IMR-90 (cell line): ENCODE data around the gene ADAMTS17. TPM values are rescaled to one million over a fixed set of nuclear protein-coding genes. Genes with fewer than 3 reads are reported as not detected.

Experiments
- ATAC-seq: fragments of 200-7000 bp; cut with Tn5 transposase; 2 replicates; pipeline ENCODE4 v1.9.1; 2020; ENCODE audit warnings: low read depth, mild to moderate bottlenecking, moderate library complexity
- BruUV-seq: library from RNA; stranded (reverse); fragments of 400-500 nt; replicated peaks from 2 replicates; lab custom pipeline; 2021; lab: Mats Ljungman, UMichigan
- CTCF ChIA-PET: fragments of 300-600 bp; formaldehyde crosslinking; extraction: SDS; loops from one replicate; lab custom pipeline; 2021; ENCODE audit warnings: antibody characterized with exemption; lab: Yijun Ruan, JAX
- POLR2A ChIA-PET: fragments of 300-600 bp; sonication (Branson Sonifier 250); formaldehyde crosslinking; loops from one replicate; lab custom pipeline; 2022; ENCODE audit warnings: antibody characterized with exemption; ENCODE audit not compliant: unreplicated experiment; lab: Charles Lee
- DNase-seq: peaks from one replicate; pipeline ENCODE4 v3.0.0; 2013
- H2AFZ ChIP-seq: replicated peaks from 2 replicates; pipeline ENCODE3; 2013; ENCODE audit warnings: low read length, mild to moderate bottlenecking; ENCODE audit not compliant: poor library complexity
- H2AK5ac ChIP-seq: 2 replicates; pipeline ENCODE4 v1.6.1; 2013; ENCODE audit warnings: low read depth, low read length, inconsistent platforms
- H2AK9ac ChIP-seq: replicated peaks from 2 replicates; pipeline ENCODE3; 2013; ENCODE audit warnings: mild to moderate bottlenecking, low read depth, low read length, moderate library complexity; ENCODE audit not compliant: poor library complexity
- H2BK120ac ChIP-seq: 2 replicates; pipeline ENCODE4 v1.6.1; 2013; ENCODE audit warnings: low read depth, low read length, inconsistent platforms
- H2BK15ac ChIP-seq: 3 replicates; pipeline ENCODE4 v1.6.1; 2013; ENCODE audit warnings: low read depth, low read length, inconsistent platforms
- H2BK20ac ChIP-seq: 2 replicates; pipeline ENCODE4 v1.6.1; 2013; ENCODE audit warnings: low read depth, mild to moderate bottlenecking, inconsistent platforms, low read length, moderate library complexity
- H2BK5ac ChIP-seq: 2 replicates; pipeline ENCODE4 v1.6.1; 2013; ENCODE audit warnings: mild to moderate bottlenecking, low read depth, low read length, inconsistent platforms; ENCODE audit not compliant: poor library complexity, severe bottlenecking
- H3K14ac ChIP-seq: replicated peaks from 2 replicates; pipeline ENCODE4 v1.6.1; 2013; ENCODE audit warnings: low read depth, low read length, inconsistent platforms
- H3K18ac ChIP-seq: 2 replicates; pipeline ENCODE4 v1.6.1; 2013; ENCODE audit warnings: low read depth, low read length, control low read depth
- H3K23ac ChIP-seq: 2 replicates; pipeline ENCODE4 v1.6.1; 2013; ENCODE audit warnings: low read depth, low read length, inconsistent platforms
- H3K27ac ChIP-seq: 2 replicates; pipeline ENCODE4 v1.5.1; 2013; ENCODE audit warnings: mild to moderate bottlenecking, control low read depth, low read length; ENCODE audit not compliant: insufficient read depth
- H3K27me3 ChIP-seq: 2 replicates; pipeline ENCODE4 v1.6.1; 2013; ENCODE audit warnings: low read length; ENCODE audit not compliant: control insufficient read depth, insufficient read depth
- H3K36me3 ChIP-seq: 2 replicates; pipeline ENCODE4 v1.6.1; 2013; ENCODE audit warnings: low read length, mixed read lengths; ENCODE audit not compliant: control insufficient read depth, insufficient read depth
- H3K4ac ChIP-seq: 2 replicates; pipeline ENCODE4 v1.6.1; 2013; ENCODE audit warnings: low read depth, low read length, inconsistent platforms
- H3K4me1 ChIP-seq: 2 replicates; pipeline ENCODE4 v1.6.1; 2013; ENCODE audit warnings: low read length, mixed read lengths; ENCODE audit not compliant: control insufficient read depth, insufficient read depth
- H3K4me2 ChIP-seq: 2 replicates; pipeline ENCODE4 v1.6.1; 2013; ENCODE audit warnings: low read depth, mild to moderate bottlenecking, control low read depth, low read length, moderate library complexity
- H3K4me3 ChIP-seq: 2 replicates; pipeline ENCODE4 v1.5.1; 2013; ENCODE audit warnings: low read depth, mild to moderate bottlenecking, control low read depth, low read length, moderate library complexity; ENCODE audit not compliant: insufficient read depth
- H3K56ac ChIP-seq: 2 replicates; pipeline ENCODE4 v1.6.1; 2013; ENCODE audit warnings: low read length, inconsistent platforms; ENCODE audit not compliant: insufficient read depth; ENCODE audit errors: extremely low read depth
- H3K79me1 ChIP-seq, 2 experiments: 2 replicates each; pipeline ENCODE4 v1.6.1; 2013; ENCODE audit warnings: low read length in 2 of 2, inconsistent platforms in 1 of 2, low read depth in 1 of 2
- H3K9ac ChIP-seq: 2 replicates; pipeline ENCODE4 v1.6.1; 2013; ENCODE audit warnings: low read depth, low read length, control low read depth
- H3K9me1 ChIP-seq: 2 replicates; pipeline ENCODE4 v1.6.1; 2013; ENCODE audit warnings: low read length, inconsistent platforms; ENCODE audit not compliant: insufficient read depth
- H3K9me3 ChIP-seq: 2 replicates; pipeline ENCODE4 v1.6.1; 2013; ENCODE audit warnings: low read length; ENCODE audit not compliant: control insufficient read depth, insufficient read depth
- H4K20me1 ChIP-seq: 2 replicates; pipeline ENCODE4 v1.6.1; 2013; ENCODE audit warnings: low read length, inconsistent platforms; ENCODE audit not compliant: insufficient read depth
- H4K5ac ChIP-seq: 2 replicates; pipeline ENCODE4 v1.6.1; 2013; ENCODE audit warnings: mild to moderate bottlenecking, low read depth, low read length, control low read depth
- H4K8ac ChIP-seq, 2 experiments: 2 replicates each; pipeline ENCODE4 v1.6.1; 2013; ENCODE audit warnings: low read depth in 2 of 2, low read length in 2 of 2, control low read depth in 1 of 2, inconsistent platforms in 1 of 2
- H4K91ac ChIP-seq: 2 replicates; pipeline ENCODE4 v1.6.1; 2013; ENCODE audit warnings: low read depth, low read length, inconsistent platforms; ENCODE audit not compliant: insufficient read depth
- BHLHE40 ChIP-seq: fragments of 150-350 bp; IDR thresholded peaks from 2 replicates; pipeline ENCODE4 v1.6.1; 2016; ENCODE audit warnings: mild to moderate bottlenecking, low read depth, low read length
- CEBPB ChIP-seq: IDR thresholded peaks from 2 replicates; pipeline ENCODE4 v1.6.1; 2012; ENCODE audit warnings: low read depth, low read length, improper control_type of control experiment
- CHD1 ChIP-seq: IDR thresholded peaks from 2 replicates; pipeline ENCODE4 v1.6.1; 2012; ENCODE audit warnings: low read depth, low read length, improper control_type of control experiment
- FOS ChIP-seq: fragments of 150-350 bp; IDR thresholded peaks from 2 replicates; pipeline ENCODE4 v1.6.1; 2016; ENCODE audit warnings: low read depth, low read length
- MAFK ChIP-seq: IDR thresholded peaks from 2 replicates; pipeline ENCODE4 v1.6.1; 2012; ENCODE audit warnings: low read depth, low read length, improper control_type of control experiment
- MXI1 ChIP-seq: IDR thresholded peaks from 2 replicates; pipeline ENCODE4 v1.6.1; 2012; ENCODE audit warnings: low read depth, mild to moderate bottlenecking, low read length, moderate library complexity, borderline replicate concordance
- NFE2L2 ChIP-seq: fragments of 150-350 bp; IDR thresholded peaks from 2 replicates; pipeline ENCODE4 v1.6.1; 2016; ENCODE audit warnings: low read depth, mild to moderate bottlenecking, low read length
- RAD21 ChIP-seq: IDR thresholded peaks from 2 replicates; pipeline ENCODE4 v1.6.1; 2012; ENCODE audit warnings: low read length, improper control_type of control experiment
- RCOR1 ChIP-seq: IDR thresholded peaks from 2 replicates; pipeline ENCODE4 v1.6.1; 2012; ENCODE audit warnings: mild to moderate bottlenecking, low read length, improper control_type of control experiment; ENCODE audit not compliant: insufficient replicate concordance
- SMC3 ChIP-seq: fragments of 150-350 bp; IDR thresholded peaks from 2 replicates; pipeline ENCODE4 v1.6.1; 2016; ENCODE audit warnings: low read depth, mild to moderate bottlenecking, antibody characterized with exemption, low read length, moderate library complexity
- WGBS, 2 experiments: methylation state at CpG; one replicate each; pipeline versions ENCODE4 v1.1.5 to v1.1.7; 2013; ENCODE audit warnings: missing lambda C conversion rate in 2 of 2; ENCODE audit not compliant: insufficient read length in 1 of 2; ENCODE audit errors: extremely low coverage in 2 of 2; 5-methylcytosine and 5-hydroxymethylcytosine counted together
- dilution Hi-C: fragments of 300-500 bp; cut with HindIII; formaldehyde crosslinking; loops from one replicate; pipeline ENCODE4 v1.14.3; 2018; ENCODE audit warnings: low sequenced_read_pairs; ENCODE audit not compliant: unreplicated experiment
- in situ Hi-C: fragments of 300-500 bp; cut with MboI; formaldehyde crosslinking; loops from 3 replicates; pipeline ENCODE4 v1.14.3; 2019; ENCODE audit warnings: low sequenced_read_pairs, inconsistent platforms, mixed read lengths
- intact Hi-C: fragments of 100-400 bp; cut with micrococcal nuclease; formaldehyde crosslinking; loops from 2 replicates; pipeline ENCODE4 v1.10.0; 2022
- polyA plus RNA-seq, 3 experiments: library from polyadenylated mRNA; depleted of rRNA; stranded (reverse); fragments of >200 nt; gene quantifications; 2 replicates each; pipeline ENCODE4 v1.2.3, GENCODE V29; 2012; ENCODE audit warnings: low replicate concordance in 1 of 3
- total RNA-seq: library from RNA; depleted of rRNA; stranded (reverse); fragments of >200 nt; gene quantifications from 2 replicates; pipeline ENCODE4 v1.2.3, GENCODE V29; 2012
- TF ChIP-seq, protein P1 (sequence below): fragments of 150-350 bp; IDR thresholded peaks from 2 replicates; pipeline ENCODE4 v1.6.1; 2016; ENCODE audit warnings: low read depth, mild to moderate bottlenecking, low read length, moderate library complexity, borderline replicate concordance
- TF ChIP-seq, protein P2 (sequence below): conservative IDR thresholded peaks from 2 replicates; pipeline ENCODE4 v1.5.1; 2012; ENCODE audit warnings: mild to moderate bottlenecking, low read depth, low read length, improper control_type of control experiment

ADAMTS17 gene
- total and polyA plus RNA-seq, 2 of the 4 experiments (the other 2 are of a cell fraction) = 0.03 TPM; not detected in 1

DNA sequence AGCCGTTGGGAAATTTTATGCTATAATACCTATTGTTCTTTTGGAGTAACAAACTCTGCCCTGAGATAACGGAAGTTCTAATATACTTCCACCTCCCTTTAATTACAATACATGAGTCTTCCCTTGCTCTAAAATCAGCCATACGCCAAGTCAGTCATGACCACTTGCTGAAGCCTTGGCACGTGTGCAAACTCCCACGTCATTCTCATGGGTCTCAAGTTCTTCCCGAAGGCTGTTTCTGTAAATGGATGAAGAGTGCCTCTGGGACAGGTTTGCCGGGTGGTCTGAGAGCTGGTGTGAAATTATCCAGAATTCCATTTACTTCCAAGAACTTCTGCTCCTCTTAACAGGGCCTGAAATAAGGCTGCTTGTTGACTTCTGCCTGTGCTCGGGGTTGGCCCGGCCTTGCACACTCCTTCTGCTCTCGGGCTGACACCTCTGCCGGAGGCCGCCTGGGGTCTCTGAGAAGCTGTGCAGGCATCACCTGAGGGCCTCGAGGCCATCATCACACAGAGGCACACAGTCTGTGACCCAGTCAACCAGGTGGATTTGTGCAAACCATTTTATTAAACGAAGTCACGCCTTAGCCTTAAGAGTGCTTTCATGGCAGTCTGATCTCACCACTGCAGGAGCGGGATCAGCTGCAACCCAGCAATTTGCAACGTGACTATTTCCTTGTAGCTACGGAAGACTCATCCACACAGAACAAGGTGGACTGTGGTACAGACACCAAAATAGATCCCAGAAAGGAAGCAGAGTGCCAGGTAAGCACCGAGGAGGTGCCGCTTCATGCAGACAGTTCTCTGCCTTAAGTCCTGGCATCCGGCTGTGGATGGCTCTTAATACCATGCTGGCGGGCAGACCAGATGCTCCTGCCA, 120.1 kb downstream of the ADAMTS17 start (continued):
- no peak for TF ChIP-seq BHLHE40

DNA sequence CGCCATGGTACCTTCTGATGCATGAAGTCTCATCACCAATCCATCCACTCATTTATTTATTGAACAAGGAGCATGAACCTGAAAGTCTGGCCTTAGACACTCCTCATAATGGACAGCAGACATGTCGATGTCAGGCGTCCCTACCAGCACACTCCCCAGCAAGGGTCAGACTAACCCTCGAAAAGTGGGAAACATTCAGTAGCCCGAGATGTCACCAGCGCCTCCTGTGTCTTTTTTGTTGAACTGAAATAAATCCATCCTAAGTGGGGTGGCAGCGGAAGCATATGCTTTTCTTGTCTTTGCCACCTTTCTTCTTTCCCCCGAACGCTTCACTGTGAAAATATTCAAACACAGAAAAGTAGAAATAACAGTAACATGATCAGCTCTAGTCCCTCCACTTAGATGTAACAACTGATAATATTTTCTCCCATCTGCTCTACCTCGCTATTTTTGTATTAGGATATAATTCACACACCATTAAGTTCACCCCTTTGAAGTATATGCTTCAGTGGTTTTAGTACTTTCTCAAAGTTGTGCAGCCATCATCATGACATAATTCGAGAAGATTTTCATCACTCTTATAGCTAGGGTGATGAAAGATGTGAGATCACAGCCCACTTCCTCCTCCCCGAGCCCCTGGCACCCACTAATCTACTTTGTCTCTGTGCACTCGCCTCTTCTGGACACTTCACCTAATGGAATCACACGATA, 121.6 kb downstream of the ADAMTS17 start:
- H3K79me1 ChIP-seq = no peaks in the 10 kb centered on the region
- H3K27me3 ChIP-seq = no peaks in the 10 kb centered on the region
- no peak overlapping the region for H3K14ac ChIP-seq
- H3K4me1 ChIP-seq = no peaks in the 10 kb centered on the region
- H2AK9ac ChIP-seq = no peak overlapping the region
- no peak overlapping the region for H3K56ac ChIP-seq
- TF ChIP-seq CHD1 (no peak), RCOR1 (no peak), NFE2L2 (no peak), MAFK (no peak), RAD21 (no peak), FOS (no peak), MXI1 (no peak), CEBPB (no peak), SMC3 (no peak), BHLHE40 (no peak)
- TF ChIP-seq, protein P1, sequence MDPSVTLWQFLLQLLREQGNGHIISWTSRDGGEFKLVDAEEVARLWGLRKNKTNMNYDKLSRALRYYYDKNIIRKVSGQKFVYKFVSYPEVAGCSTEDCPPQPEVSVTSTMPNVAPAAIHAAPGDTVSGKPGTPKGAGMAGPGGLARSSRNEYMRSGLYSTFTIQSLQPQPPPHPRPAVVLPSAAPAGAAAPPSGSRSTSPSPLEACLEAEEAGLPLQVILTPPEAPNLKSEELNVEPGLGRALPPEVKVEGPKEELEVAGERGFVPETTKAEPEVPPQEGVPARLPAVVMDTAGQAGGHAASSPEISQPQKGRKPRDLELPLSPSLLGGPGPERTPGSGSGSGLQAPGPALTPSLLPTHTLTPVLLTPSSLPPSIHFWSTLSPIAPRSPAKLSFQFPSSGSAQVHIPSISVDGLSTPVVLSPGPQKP = no peak
- TF ChIP-seq, protein P2, sequence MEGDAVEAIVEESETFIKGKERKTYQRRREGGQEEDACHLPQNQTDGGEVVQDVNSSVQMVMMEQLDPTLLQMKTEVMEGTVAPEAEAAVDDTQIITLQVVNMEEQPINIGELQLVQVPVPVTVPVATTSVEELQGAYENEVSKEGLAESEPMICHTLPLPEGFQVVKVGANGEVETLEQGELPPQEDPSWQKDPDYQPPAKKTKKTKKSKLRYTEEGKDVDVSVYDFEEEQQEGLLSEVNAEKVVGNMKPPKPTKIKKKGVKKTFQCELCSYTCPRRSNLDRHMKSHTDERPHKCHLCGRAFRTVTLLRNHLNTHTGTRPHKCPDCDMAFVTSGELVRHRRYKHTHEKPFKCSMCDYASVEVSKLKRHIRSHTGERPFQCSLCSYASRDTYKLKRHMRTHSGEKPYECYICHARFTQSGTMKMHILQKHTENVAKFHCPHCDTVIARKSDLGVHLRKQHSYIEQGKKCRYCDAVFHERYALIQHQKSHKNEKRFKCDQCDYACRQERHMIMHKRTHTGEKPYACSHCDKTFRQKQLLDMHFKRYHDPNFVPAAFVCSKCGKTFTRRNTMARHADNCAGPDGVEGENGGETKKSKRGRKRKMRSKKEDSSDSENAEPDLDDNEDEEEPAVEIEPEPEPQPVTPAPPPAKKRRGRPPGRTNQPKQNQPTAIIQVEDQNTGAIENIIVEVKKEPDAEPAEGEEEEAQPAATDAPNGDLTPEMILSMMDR = no peak
- H3K4me2 ChIP-seq = no peak overlapping the region
- H3K4ac ChIP-seq = no peak overlapping the region
- H2BK5ac ChIP-seq = no peak overlapping the region
- no TSS peak for BruUV-seq
- no peak overlapping the region for H2AK5ac ChIP-seq
- H2BK120ac ChIP-seq = no peak overlapping the region
- H3K23ac ChIP-seq = no peak overlapping the region
- POLR2A ChIA-PET = no interaction called here
- no peak overlapping the region for H3K4me3 ChIP-seq
- no peak overlapping the region for H4K91ac ChIP-seq
- H2AFZ ChIP-seq = no peak overlapping the region
- H2BK15ac ChIP-seq = no peak overlapping the region
- H3K27ac ChIP-seq = no peak overlapping the region
- no peaks in the 10 kb centered on the region for H4K20me1 ChIP-seq
- H3K9me1 ChIP-seq = no peaks in the 10 kb centered on the region
- no peak overlapping the region for H3K18ac ChIP-seq
- dilution Hi-C loops (no loop called here), in situ Hi-C loops (no loop called here), intact Hi-C loops (no loop called here)
- H2BK20ac ChIP-seq = no peak overlapping the region
- DNase-seq (no peak), ATAC-seq (no peak)
- no peak overlapping the region for H4K5ac ChIP-seq
- H4K8ac ChIP-seq = no peak overlapping the region
- H3K9me3 ChIP-seq = peaks cover 31% of the 10 kb centered on the region
- H3K9ac ChIP-seq = no peak overlapping the region
- no peaks in the 10 kb centered on the region for H3K36me3 ChIP-seq
- CTCF ChIA-PET = no interaction called here
- 76% methylated on average over 6 of the region's 14 CpGs; no CpG with 5 or more reads in 1 of the 2 experiments for WGBS, 2 experiments
